ENCODE data around the gene FAM240B.

The FAM240B gene

GRCh38 chr9:38732885-38733284, 13.0 kb upstream of the FAM240B start:
- DNase-seq (ENCODE audit: low spot score): no peak
- TF ChIP-seq CTCF (IDR thresholded peaks at IDR 0.05; ENCODE audit: extremely low read depth, insufficient read depth, missing control alignments): no peak
- in situ Hi-C loops (cut with MboI; ENCODE audit: low pct_unique_long_range_greater_than_20kb, low sequenced_read_pairs, unreplicated experiment): no loop called here

- peak; percentile 9 for TF ChIP-seq CTCF (IDR thresholded peaks at IDR 0.05; ENCODE audit: extremely low read depth, insufficient read depth, missing control alignments)
- in situ Hi-C loops (cut with MboI; ENCODE audit: low pct_unique_long_range_greater_than_20kb, low sequenced_read_pairs, unreplicated experiment): no loop called here
- DNase-seq (ENCODE audit: low spot score): no peak
Measured at GRCh38 chr9:38727497-38728001, 7.6 kb upstream of the FAM240B start.

- no peak for DNase-seq (ENCODE audit: low spot score)
- in situ Hi-C loops (cut with MboI; ENCODE audit: low pct_unique_long_range_greater_than_20kb, low sequenced_read_pairs, unreplicated experiment): no loop called here
- no peak for TF ChIP-seq CTCF (IDR thresholded peaks at IDR 0.05; ENCODE audit: extremely low read depth, insufficient read depth, missing control alignments)
Measured at GRCh38 chr9:38724754-38725153, 4.8 kb upstream of the FAM240B start.

- in situ Hi-C loops (cut with MboI; ENCODE audit: low pct_unique_long_range_greater_than_20kb, low sequenced_read_pairs, unreplicated experiment): no loop called here
- TF ChIP-seq CTCF (IDR thresholded peaks at IDR 0.05; ENCODE audit: extremely low read depth, insufficient read depth, missing control alignments): no peak
- DNase-seq (ENCODE audit: low spot score): no peak
Measured at GRCh38 chr9:38718148-38718547, 1.8 kb downstream of the FAM240B start.

GRCh38 chr9:38715684-38716083, 4.2 kb downstream of the FAM240B start:
- in situ Hi-C loops (cut with MboI; ENCODE audit: low pct_unique_long_range_greater_than_20kb, low sequenced_read_pairs, unreplicated experiment): no loop called here
- DNase-seq (ENCODE audit: low spot score): no peak
- TF ChIP-seq CTCF (IDR thresholded peaks at IDR 0.05; ENCODE audit: extremely low read depth, insufficient read depth, missing control alignments): no peak

- DNase-seq (ENCODE audit: low spot score): no peak
- TF ChIP-seq CTCF (IDR thresholded peaks at IDR 0.05; ENCODE audit: extremely low read depth, insufficient read depth, missing control alignments): no peak
- in situ Hi-C loops (cut with MboI; ENCODE audit: low pct_unique_long_range_greater_than_20kb, low sequenced_read_pairs, unreplicated experiment): no loop called here
Measured at GRCh38 chr9:38713426-38713825, 6.5 kb downstream of the FAM240B start.

GRCh38 chr9:38708759-38709158, 11.2 kb downstream of the FAM240B start:
- TF ChIP-seq CTCF (IDR thresholded peaks at IDR 0.05; ENCODE audit: extremely low read depth, insufficient read depth, missing control alignments): no peak
- DNase-seq (ENCODE audit: low spot score): no peak
- in situ Hi-C loops (cut with MboI; ENCODE audit: low pct_unique_long_range_greater_than_20kb, low sequenced_read_pairs, unreplicated experiment): no loop called here
